ENCODE measurements around the gene COL5A2. TPM values are rescaled to one million over a fixed set of nuclear protein-coding genes. Genes with fewer than 3 reads are reported as not detected.

Gene COL5A2
- polyA plus RNA-seq, 4 donors: 0.45 to 66.1 (median 7.8) TPM

DNA sequence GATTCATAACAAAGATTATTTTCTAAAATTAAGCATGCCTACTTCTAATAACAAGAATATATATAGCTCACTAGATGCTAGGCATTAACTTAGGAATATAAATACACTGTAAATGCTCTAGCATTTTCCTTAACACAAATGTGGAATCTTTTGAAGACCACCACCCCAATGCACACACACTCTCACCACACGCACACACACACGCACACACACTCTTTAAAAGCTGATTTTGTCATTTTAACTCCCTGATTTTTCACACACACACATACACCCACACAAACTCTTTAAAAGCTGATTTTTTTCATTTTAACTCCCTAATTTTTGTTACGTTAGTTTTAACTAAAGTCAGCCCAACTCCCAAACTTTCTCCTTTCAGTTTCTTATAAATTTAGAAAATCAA is 3.0 kb downstream of the COL5A2 start:
- FAIRE-seq: no peak

DNA sequence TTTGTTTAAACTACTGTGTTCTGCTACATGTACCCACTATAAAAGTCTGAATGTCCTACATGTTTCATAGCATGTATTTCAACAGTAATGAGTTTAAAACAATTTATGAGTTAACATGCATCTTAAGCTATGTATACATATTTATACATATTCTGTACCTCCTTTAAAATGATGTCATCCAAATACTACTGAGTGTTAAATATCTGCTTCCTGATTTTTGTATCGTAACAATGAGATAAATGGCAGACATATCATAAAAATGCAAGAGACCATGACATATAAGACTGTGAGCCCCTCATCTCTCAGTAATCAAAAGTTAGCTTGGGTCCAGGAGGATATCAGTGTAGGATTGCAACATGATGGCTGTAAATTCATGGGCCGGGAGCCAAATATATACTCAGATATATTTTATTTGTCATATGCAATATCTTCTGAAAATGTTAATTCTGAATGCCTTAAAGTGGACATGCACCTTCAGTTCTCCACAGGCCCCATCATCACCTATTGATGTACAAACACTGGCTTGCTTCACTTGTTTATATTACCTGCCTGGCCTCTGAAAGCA is 3.6 kb downstream of the COL5A2 start:
- Histone ChIP-seq H3K4me1 (ENCODE audit: control insufficient read depth in 3 of 3, insufficient read depth in 2 of 3, low read depth in 1 of 3, low read length in 2 of 3) (peaks cover 0 to 7% (median 0%) of the 10 kb centered on the region in 3 donors), H3K4me3 (ENCODE audit: low read depth in 1 of 3, low read length in 3 of 3) (peak overlapping the region in 1 of 3 donors; percentile 14), H3K27me3 (ENCODE audit: control insufficient read depth in 3 of 3, insufficient read depth in 3 of 3, low read length in 3 of 3) (no peaks in the 10 kb centered on the region), H3K27ac (ENCODE audit: low read depth in 1 of 3, low read length in 2 of 3) (no peak overlapping the region), H3K9me3 (ENCODE audit: control insufficient read depth in 2 of 2, insufficient read depth in 1 of 2, low read depth in 1 of 2, low read length in 1 of 2) (peaks cover 0 to 5% of the 10 kb centered on the region in 2 donors), H3K36me3 (ENCODE audit: control insufficient read depth in 3 of 3, insufficient read depth in 2 of 3, low read depth in 1 of 3, low read length in 3 of 3) (no peaks in the 10 kb centered on the region)
- FAIRE-seq (no peak), DNase-seq (peak in 1 of 2 donors; percentile 41)
- WGBS, 3 donors: 33 to 60% (median 45%) methylated on average over 2 of the region's 2 CpGs

More for the DNA sequence above, 3.0 kb downstream of the COL5A2 start:
- Histone ChIP-seq H3K4me1 (ENCODE audit: control insufficient read depth in 3 of 3, insufficient read depth in 2 of 3, low read depth in 1 of 3, low read length in 2 of 3) (peaks cover 0 to 11% (median 0%) of the 10 kb centered on the region in 3 donors), H3K4me3 (ENCODE audit: low read depth in 1 of 3, low read length in 3 of 3) (peak overlapping the region in 1 of 3 donors; percentile 14), H3K36me3 (ENCODE audit: control insufficient read depth in 3 of 3, insufficient read depth in 2 of 3, low read depth in 1 of 3, low read length in 3 of 3) (no peaks in the 10 kb centered on the region), H3K9me3 (ENCODE audit: control insufficient read depth in 2 of 2, insufficient read depth in 1 of 2, low read depth in 1 of 2, low read length in 1 of 2) (peaks cover 0 to 5% of the 10 kb centered on the region in 2 donors), H3K27ac (ENCODE audit: low read depth in 1 of 3, low read length in 2 of 3) (no peak overlapping the region), H3K27me3 (ENCODE audit: control insufficient read depth in 3 of 3, insufficient read depth in 3 of 3, low read length in 3 of 3) (no peaks in the 10 kb centered on the region)
- DNase-seq: no peak
- WGBS, 3 donors: 70 to 91% (median 82%) methylated on average over 3 of the region's 3 CpGs

DNA sequence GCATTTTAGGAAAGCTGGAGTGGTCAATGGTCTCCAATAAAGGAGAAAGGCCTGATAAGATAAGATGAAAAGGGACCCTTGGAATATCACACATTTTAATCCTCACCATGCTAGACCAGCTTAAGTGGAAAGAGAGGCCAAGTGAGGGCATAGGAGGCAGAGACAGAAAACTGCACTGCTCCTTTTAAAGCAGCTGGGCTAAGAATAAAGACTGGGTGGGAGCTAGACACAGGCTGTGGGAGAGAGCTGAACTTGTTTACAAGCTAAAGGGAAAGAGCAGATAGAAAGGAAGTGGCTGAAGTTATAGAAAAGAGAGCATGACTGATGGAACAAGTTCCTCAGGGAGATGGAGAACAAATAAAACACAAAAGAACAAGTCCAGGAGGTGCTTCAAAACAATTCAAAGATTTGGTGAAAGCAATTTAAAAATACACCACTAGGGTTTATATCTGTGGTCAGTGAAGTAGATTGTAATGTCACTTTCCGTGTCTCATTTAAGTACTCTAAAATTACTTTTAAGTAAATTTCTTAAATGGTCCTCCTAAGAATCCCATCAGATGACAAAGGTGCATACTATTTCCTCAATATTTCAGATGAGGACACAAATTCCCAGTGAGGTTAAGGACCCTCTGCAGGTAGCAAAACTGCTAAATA is 7.5 kb downstream of the COL5A2 start:
- Histone ChIP-seq H3K4me1 (ENCODE audit: control insufficient read depth in 3 of 3, insufficient read depth in 2 of 3, low read depth in 1 of 3, low read length in 2 of 3) (peaks cover 0 to 5% (median 0%) of the 10 kb centered on the region in 3 donors), H3K27me3 (ENCODE audit: control insufficient read depth in 3 of 3, insufficient read depth in 3 of 3, low read length in 3 of 3) (no peaks in the 10 kb centered on the region), H3K27ac (ENCODE audit: low read depth in 1 of 3, low read length in 2 of 3) (no peak overlapping the region), H3K9me3 (ENCODE audit: control insufficient read depth in 2 of 2, insufficient read depth in 1 of 2, low read depth in 1 of 2, low read length in 1 of 2) (peaks cover 0 to 5% of the 10 kb centered on the region in 2 donors), H3K4me3 (ENCODE audit: low read depth in 1 of 3, low read length in 3 of 3) (no peak overlapping the region), H3K36me3 (ENCODE audit: control insufficient read depth in 3 of 3, insufficient read depth in 2 of 3, low read depth in 1 of 3, low read length in 3 of 3) (no peaks in the 10 kb centered on the region)
- FAIRE-seq (no peak), DNase-seq (no peak)
- 70 to 96% (median 88%) methylated on average over 1 of the region's 1 CpG for WGBS, 3 donors

DNA sequence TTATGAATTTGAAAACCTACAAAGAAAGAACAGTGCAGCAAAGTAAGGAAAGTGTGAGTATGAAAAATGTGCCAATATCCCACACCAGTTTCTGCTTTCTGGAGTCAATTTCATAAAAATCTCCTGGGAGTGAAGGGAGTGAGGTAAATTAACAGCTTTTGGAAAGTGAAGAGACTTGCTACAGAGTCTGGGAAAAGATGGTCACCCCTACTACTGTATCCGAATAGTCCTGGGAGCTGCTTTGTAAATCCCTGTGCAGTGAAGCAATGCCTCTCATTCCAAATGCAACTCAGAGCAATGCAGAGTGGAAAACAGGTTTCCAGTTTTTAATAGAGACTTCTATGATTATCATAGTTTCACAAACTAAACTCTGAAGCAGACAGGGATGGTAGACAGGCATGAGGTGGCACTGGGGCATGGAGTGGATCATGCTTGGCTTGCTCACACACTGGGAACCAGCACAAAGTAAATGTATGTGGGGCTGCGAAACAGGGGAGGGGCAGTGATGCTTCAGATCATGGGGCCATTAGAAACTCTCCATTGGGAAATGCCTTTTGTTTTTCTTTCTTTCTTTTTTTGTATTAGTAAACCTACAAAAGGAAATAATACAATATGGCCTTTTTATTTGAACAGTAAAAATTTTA is 10.6 kb downstream of the COL5A2 start:
- no peak for DNase-seq
- no peaks in the 10 kb centered on the region for H3K36me3 ChIP-seq (ENCODE audit: control insufficient read depth in 3 of 3, insufficient read depth in 2 of 3, low read depth in 1 of 3, low read length in 3 of 3)
- FAIRE-seq: no peak
- H3K9me3 ChIP-seq (ENCODE audit: control insufficient read depth in 2 of 2, insufficient read depth in 1 of 2, low read depth in 1 of 2, low read length in 1 of 2): no peaks in the 10 kb centered on the region
- H3K27ac ChIP-seq (ENCODE audit: low read depth in 1 of 3, low read length in 2 of 3): no peak overlapping the region
- 79 to 92% (median 82%) methylated on average over 2 of the region's 2 CpGs for WGBS, 3 donors
- H3K4me1 ChIP-seq (ENCODE audit: control insufficient read depth in 3 of 3, insufficient read depth in 2 of 3, low read depth in 1 of 3, low read length in 2 of 3): peaks cover 0 to 3% (median 0%) of the 10 kb centered on the region in 3 donors
- H3K4me3 ChIP-seq (ENCODE audit: low read depth in 1 of 3, low read length in 3 of 3): no peak overlapping the region
- H3K27me3 ChIP-seq (ENCODE audit: control insufficient read depth in 3 of 3, insufficient read depth in 3 of 3, low read length in 3 of 3): no peaks in the 10 kb centered on the region

DNA sequence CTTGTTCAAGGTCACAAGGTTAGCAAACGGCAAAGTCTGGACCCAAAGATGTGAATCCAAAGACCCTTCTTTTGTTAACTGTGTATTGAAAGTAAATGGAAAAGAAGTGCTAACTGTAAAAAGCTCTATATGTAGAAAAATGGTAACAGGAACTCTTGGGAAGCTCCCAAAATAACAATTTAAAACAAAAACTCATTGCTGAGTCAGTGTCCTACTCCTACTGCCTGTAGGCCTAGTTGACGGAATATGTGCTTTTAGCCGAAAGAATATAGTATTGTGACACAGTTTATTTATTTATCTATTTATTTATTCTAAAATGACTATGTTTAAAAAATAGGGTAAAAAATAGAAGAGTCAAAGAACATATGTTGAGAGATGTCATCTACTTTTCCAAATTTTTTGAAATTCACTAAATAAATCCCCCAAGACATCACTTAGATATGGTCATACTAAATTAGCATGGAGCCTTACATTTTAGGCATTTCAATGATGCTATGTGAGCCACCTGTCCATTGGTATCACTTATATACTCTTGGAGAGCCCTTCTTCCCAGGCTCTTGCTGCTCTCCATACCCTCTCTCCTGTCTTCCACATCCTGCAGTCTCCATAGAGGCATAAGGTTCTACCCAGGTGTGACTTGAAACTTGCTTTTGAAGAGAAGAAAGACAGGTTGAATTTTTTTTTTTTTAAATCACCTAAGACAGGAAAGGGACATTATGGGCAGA is 13.7 kb downstream of the COL5A2 start:
- Histone ChIP-seq H3K9me3 (ENCODE audit: control insufficient read depth in 2 of 2, insufficient read depth in 1 of 2, low read depth in 1 of 2, low read length in 1 of 2) (no peaks in the 10 kb centered on the region), H3K27me3 (ENCODE audit: control insufficient read depth in 3 of 3, insufficient read depth in 3 of 3, low read length in 3 of 3) (no peaks in the 10 kb centered on the region), H3K4me1 (ENCODE audit: control insufficient read depth in 3 of 3, insufficient read depth in 2 of 3, low read depth in 1 of 3, low read length in 2 of 3) (peaks cover 0 to 3% (median 0%) of the 10 kb centered on the region in 3 donors), H3K4me3 (ENCODE audit: low read depth in 1 of 3, low read length in 3 of 3) (no peak overlapping the region), H3K27ac (ENCODE audit: low read depth in 1 of 3, low read length in 2 of 3) (no peak overlapping the region), H3K36me3 (ENCODE audit: control insufficient read depth in 3 of 3, insufficient read depth in 2 of 3, low read depth in 1 of 3, low read length in 3 of 3) (no peaks in the 10 kb centered on the region)
- WGBS, 3 donors: 84 to 93% (median 93%) methylated on average over 3 of the region's 3 CpGs
- DNase-seq: no peak
- FAIRE-seq: no peak

DNA sequence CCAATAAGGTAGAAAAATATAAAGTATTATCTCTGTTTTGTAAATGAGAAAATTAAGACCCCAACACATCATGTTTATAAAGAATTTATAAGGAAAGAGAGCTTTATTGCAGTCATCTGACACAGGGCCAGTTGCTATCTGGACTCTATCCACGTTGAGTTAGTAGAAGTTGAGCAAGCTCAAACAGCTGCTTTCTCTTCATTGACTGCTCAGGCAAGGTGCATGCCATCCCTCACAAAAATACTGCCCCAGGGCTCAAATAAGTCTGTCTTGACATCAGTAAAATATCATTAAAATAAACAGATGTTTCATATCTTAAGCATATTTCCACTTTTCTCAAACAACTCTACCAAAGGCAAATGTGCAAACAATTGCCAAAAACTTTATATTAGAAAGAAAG is 14.8 kb downstream of the COL5A2 start:
- no peaks in the 10 kb centered on the region for H3K36me3 ChIP-seq (ENCODE audit: control insufficient read depth in 3 of 3, insufficient read depth in 2 of 3, low read depth in 1 of 3, low read length in 3 of 3)
- 9 to 19% (median 18%) methylated on average over 1 of the region's 1 CpG for WGBS, 3 donors
- no peak for FAIRE-seq
- no peak for DNase-seq
- H3K4me1 ChIP-seq (ENCODE audit: control insufficient read depth in 3 of 3, insufficient read depth in 2 of 3, low read depth in 1 of 3, low read length in 2 of 3): peaks cover 0 to 3% (median 0%) of the 10 kb centered on the region in 3 donors
- H3K9me3 ChIP-seq (ENCODE audit: control insufficient read depth in 2 of 2, insufficient read depth in 1 of 2, low read depth in 1 of 2, low read length in 1 of 2): no peaks in the 10 kb centered on the region
- no peak overlapping the region for H3K27ac ChIP-seq (ENCODE audit: low read depth in 1 of 3, low read length in 2 of 3)
- H3K4me3 ChIP-seq (ENCODE audit: low read depth in 1 of 3, low read length in 3 of 3): no peak overlapping the region
- H3K27me3 ChIP-seq (ENCODE audit: control insufficient read depth in 3 of 3, insufficient read depth in 3 of 3, low read length in 3 of 3): no peaks in the 10 kb centered on the region

DNA sequence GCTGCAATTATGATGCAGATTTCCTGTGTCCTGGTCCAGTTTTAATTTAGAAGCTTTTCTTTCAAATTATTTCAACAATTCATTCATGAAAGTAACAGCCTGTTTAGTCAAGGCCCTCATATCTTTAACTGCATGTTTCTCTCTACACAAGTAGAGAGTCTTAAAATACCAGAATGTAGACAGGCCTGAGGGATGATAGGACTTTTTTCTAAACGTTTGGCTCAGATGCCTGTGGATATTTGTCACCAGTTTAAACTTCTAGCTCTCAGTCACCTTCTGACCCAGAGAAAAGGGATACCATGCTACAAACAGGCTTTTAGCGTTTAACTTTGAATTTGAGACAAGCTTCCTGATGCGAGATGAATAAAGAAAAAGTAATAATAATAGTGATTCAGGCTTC is 15.7 kb downstream of the COL5A2 start:
- no peak overlapping the region for H3K4me3 ChIP-seq (ENCODE audit: low read depth in 1 of 3, low read length in 3 of 3)
- H3K36me3 ChIP-seq (ENCODE audit: control insufficient read depth in 3 of 3, insufficient read depth in 2 of 3, low read depth in 1 of 3, low read length in 3 of 3): no peaks in the 10 kb centered on the region
- DNase-seq (no peak), FAIRE-seq (no peak)
- H3K4me1 ChIP-seq (ENCODE audit: control insufficient read depth in 3 of 3, insufficient read depth in 2 of 3, low read depth in 1 of 3, low read length in 2 of 3): peaks cover 0 to 3% (median 0%) of the 10 kb centered on the region in 3 donors
- no peak overlapping the region for H3K27ac ChIP-seq (ENCODE audit: low read depth in 1 of 3, low read length in 2 of 3)
- H3K27me3 ChIP-seq (ENCODE audit: control insufficient read depth in 3 of 3, insufficient read depth in 3 of 3, low read length in 3 of 3): no peaks in the 10 kb centered on the region
- WGBS, 3 donors: 43 to 62% (median 60%) methylated on average over 3 of the region's 3 CpGs
- H3K9me3 ChIP-seq (ENCODE audit: control insufficient read depth in 2 of 2, insufficient read depth in 1 of 2, low read depth in 1 of 2, low read length in 1 of 2): no peaks in the 10 kb centered on the region

DNA sequence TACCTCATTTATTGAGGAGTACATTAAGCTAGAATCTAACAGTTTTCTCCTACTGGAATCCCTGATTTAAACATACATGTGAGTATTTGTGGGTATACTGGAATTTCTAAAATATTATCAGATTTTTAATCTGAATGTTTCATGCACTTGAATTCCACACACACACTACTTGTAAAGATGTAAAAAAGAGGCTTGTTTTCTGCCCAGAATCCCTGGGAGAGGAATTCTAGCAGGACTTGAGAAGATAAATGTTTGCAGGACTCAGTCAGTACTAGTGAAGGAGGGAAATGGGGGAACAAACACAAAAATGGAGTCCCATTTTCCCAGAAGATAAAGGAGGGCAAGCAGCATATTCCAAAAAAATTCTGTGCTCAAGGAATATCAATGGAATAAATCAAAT is 17.0 kb downstream of the COL5A2 start:
- no peak for DNase-seq
- Histone ChIP-seq H3K27me3 (ENCODE audit: control insufficient read depth in 3 of 3, insufficient read depth in 3 of 3, low read length in 3 of 3) (no peaks in the 10 kb centered on the region), H3K4me3 (ENCODE audit: low read depth in 1 of 3, low read length in 3 of 3) (no peak overlapping the region), H3K4me1 (ENCODE audit: control insufficient read depth in 3 of 3, insufficient read depth in 2 of 3, low read depth in 1 of 3, low read length in 2 of 3) (peaks cover 0 to 3% (median 0%) of the 10 kb centered on the region in 3 donors), H3K27ac (ENCODE audit: low read depth in 1 of 3, low read length in 2 of 3) (no peak overlapping the region), H3K36me3 (ENCODE audit: control insufficient read depth in 3 of 3, insufficient read depth in 2 of 3, low read depth in 1 of 3, low read length in 3 of 3) (no peaks in the 10 kb centered on the region), H3K9me3 (ENCODE audit: control insufficient read depth in 2 of 2, insufficient read depth in 1 of 2, low read depth in 1 of 2, low read length in 1 of 2) (no peaks in the 10 kb centered on the region)
- no peak for FAIRE-seq

Measured in small intestine (tissue), 7 donors.